ENCODE results near the gene ENDOU. TPM values are rescaled to one million over a fixed set of nuclear protein-coding genes. Genes with fewer than 3 reads are reported as not detected.

Gene ENDOU, protein sequence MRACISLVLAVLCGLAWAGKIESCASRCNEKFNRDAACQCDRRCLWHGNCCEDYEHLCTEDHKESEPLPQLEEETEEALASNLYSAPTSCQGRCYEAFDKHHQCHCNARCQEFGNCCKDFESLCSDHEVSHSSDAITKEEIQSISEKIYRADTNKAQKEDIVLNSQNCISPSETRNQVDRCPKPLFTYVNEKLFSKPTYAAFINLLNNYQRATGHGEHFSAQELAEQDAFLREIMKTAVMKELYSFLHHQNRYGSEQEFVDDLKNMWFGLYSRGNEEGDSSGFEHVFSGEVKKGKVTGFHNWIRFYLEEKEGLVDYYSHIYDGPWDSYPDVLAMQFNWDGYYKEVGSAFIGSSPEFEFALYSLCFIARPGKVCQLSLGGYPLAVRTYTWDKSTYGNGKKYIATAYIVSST
- total RNA-seq, result not detected

DNA sequence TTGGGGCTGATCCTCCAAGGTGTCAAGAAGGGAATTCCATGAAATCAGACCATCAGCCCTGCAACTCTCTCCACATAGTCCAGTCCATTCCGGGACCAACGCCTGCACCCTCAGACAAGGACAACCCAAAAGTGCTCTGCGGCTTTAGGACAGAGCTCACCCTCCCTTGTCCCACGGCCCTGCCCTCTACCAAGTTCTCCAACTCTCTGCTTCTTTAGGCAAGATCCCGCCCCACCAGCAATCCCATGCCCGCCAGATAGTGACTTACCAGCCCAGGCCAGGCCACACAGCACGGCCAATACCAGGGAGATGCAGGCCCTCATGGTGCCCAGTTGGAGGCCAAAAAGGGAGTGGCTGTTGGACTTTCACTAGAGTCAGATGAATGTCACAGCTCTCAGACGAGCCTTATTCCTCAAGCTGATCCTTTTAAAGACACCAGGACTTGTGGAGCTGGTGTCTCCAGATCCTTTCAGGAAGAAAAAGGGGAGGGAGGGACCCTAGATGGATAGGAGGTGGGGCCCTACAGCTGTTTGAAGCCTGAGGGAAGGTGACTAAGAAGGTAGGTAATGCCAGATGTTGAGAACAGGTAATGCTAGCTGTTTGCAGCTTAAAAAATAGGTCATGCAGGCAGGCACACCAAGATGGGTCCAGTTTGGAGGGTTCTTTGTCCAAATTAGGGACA, at the start of gene ENDOU:
ENDOU (minus strand) TSS at position 400 of the 682 bp plus-strand sequence; CDS start at position 323, 77 bp downstream.
- ChIA-PET POLR2A (interaction anchor here (0.6 kb wide), 1 partner anchor 19 kb away, joined by 4 read pairs; no protein-coding TSS in a partner anchor), CTCF (interaction anchor here (1.1 to 2.5 kb wide), 3 partner anchors 17 to 41 kb away, joined by 5 to 7 read pairs (median 7); no protein-coding TSS in a partner anchor)

DNA sequence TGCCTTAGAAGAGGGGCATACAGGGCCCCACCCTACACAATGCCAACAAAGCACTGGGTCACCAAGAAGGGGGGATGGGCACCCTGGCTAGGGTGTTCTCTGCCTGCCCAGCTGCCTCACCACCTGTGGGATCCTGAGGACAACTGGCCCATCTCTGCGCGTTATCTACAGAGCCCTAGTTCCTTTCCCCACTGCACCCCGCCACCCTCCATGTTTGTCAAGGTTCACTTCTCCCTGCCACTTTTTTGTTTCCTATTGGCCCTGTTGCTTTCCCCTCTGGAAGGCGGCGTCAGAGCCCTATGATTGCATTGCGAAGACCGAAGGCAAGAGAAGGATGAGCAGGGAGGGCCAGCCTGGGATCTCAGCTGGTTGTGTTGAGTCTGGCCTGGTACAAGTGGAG, 49.4 kb upstream of the ENDOU start:
- ChIA-PET CTCF (interaction anchor here (2.7 to 19.2 kb wide), 3 partner anchors 29 to 62 kb away, joined by 10 to 289 read pairs (median 136); no protein-coding TSS in a partner anchor), POLR2A (interaction anchor here (0.6 kb wide), 1 partner anchor 376 kb away, joined by 4 read pairs; no protein-coding TSS in a partner anchor)

DNA sequence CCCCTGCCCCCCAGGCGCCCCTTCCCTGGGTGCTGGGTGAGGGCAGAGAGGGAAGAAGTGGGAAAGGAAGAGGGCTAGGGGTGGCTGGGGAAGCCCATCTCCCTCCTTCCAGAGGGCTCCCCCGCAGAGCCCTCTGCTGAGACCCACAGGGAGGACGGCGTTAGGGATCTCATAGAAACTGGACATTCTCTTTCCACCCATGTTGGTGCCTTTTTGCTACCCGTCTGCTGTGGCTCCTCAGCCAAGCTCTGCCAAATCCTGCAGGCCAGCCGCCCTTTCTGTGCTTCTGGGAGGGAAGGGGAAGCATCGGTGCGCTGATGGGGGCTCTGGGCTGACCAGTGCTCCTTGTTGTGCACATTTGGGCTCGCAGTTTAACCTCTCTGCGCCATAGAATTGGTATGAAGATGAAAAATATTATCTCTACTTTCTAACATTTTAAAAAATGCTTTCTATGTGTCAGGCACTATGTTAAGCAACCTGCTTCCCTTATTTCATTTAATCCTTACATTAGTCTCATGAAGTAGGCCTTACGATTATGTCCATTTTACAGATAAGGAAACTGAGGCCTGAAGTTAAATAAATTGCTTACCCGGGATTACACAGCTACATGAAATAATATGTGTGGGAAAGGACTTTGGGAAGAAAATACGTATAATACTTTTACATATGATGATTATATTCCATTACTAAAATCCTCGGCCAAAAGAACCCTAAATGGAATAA, 48.7 kb upstream of the ENDOU start:
- POLR2A ChIA-PET, result interaction anchor here (0.6 kb wide), 1 partner anchor 375 kb away, joined by 4 read pairs; no protein-coding TSS in a partner anchor
- CTCF ChIA-PET, result interaction anchor here (1.3 to 19.2 kb wide), 6 partner anchors 16 to 63 kb away, joined by 4 to 289 read pairs (median 6); partner anchors contain the start of gene RAPGEF3

DNA sequence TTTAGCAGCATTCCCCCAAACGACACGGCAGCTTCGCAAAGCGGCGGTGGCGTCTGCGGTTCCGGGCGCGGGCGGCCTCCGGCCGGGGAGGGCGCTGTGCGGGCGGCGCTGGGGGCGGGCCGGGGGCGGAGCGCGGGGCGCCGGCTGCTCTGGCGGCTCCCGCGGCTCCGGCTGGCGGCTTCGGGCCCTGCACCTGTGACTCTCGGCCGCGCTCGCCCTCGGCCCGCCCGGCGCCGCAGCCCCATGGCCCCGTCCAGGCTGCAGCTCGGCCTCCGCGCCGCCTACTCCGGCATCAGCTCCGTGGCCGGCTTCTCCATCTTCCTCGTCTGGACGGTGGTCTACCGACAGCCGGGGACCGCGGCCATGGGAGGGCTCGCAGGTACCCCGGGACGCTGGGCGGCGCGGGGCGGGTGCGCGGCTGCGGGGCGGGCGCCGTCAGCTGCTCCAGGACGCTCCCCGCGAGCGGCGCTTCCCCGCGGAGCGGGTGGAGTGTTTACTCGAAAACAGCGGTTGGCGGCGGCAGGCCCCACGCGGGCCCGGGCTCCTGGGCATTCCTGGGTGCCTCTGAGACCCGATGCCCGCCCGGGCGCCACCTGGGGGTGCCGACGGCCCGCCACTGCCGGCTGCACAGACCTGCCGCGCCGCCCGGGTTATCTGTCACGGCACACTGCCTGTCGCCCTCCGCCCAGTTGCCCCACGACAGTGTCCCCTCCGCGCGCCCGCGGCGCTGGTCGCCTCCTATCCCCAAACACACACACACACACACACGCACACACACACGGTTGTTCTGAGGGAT, 48.0 kb upstream of the ENDOU start, which contains the start of gene SLC48A1:
SLC48A1 (plus strand) TSS at position 177 of the 796 bp plus-strand sequence; CDS start at position 244, 67 bp downstream.
- CTCF ChIA-PET, result interaction anchor here (1.1 to 19.2 kb wide), 7 partner anchors 15 to 63 kb away, joined by 3 to 289 read pairs (median 6); partner anchors contain the start of gene RAPGEF3
- POLR2A ChIA-PET, result interaction anchor here (0.6 kb wide), 2 partner anchors 52 to 59 kb away, joined by 3 to 4 read pairs; no protein-coding TSS in a partner anchor

DNA sequence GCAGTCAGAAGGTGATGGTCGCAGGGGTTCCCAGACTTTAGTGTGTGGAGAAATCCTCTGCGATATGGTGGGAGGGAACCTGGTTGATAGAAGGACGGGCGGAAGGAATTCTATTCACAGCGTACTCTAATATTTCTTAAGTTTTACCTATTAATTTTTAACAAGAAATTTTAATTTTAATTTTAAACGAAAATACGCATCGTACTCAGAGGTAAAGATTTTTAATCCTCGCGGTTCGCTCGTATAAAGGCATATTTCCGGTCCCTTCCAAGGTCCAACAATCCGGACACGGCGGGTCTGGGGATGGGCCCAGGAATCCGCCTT, 47.4 kb upstream of the ENDOU start:
- POLR2A ChIA-PET, result interaction anchor here (0.6 kb wide), 2 partner anchors 52 to 60 kb away, joined by 3 to 4 read pairs; no protein-coding TSS in a partner anchor
- CTCF ChIA-PET, result interaction anchor here (1.1 to 19.2 kb wide), 7 partner anchors 15 to 64 kb away, joined by 3 to 289 read pairs (median 6); partner anchors contain the start of gene RAPGEF3

DNA sequence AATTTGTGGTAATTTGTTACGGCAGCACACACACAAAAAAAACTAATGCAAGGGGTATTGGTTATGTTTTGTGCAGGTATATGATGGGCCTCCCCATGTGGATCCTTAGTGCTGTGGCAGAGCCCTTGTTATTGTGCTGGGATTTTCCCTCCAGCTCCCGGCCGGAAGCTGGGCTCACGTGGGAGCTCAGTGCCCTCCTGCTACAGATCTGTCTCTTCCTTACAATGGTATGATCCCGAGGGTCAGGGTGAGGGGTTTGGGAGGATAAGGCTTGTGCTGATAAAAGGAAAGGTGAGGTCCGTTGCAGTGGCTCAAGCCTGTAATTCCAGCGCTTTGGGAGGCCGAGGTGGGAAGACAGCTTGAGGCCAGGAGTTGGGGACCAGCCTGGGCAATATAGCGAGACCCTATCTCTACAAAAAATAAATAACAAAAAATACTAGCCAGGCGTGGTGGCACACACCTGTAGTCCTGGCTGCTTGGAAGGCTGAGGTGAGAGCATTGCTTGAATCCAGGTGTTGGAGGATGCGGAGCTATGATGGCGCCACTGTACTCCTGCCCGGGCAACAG, 46.9 kb upstream of the ENDOU start:
- CTCF ChIA-PET, result interaction anchor here (1.1 to 19.2 kb wide), 6 partner anchors 14 to 65 kb away, joined by 3 to 289 read pairs (median 6); partner anchors contain the start of gene RAPGEF3
- POLR2A ChIA-PET, result interaction anchor here (0.6 kb wide), 1 partner anchor 51 kb away, joined by 4 read pairs; no protein-coding TSS in a partner anchor

DNA sequence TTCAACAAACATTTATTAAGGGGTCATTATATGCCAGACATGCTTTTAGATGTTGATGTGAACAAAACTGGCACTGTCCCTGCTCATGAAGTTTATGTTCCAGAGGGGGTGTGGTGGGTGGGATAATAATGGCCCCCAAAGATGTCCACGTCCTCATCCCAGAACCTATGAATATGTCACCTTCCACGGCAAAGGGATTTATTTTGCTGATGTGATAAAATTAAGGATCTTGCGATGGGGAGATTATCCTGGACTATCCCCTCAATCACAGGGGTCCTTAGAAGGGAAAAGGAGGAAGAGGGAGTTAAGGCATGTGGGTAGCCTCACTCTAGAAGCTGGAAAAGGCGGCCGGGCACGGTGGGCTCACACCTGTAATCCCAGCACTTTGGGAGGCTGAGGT, 46.0 kb upstream of the ENDOU start:
- POLR2A ChIA-PET, result no interaction called here
- CTCF ChIA-PET, result interaction anchor here (0.6 to 19.2 kb wide), 4 partner anchors 11 to 56 kb away, joined by 3 to 289 read pairs (median 8); no protein-coding TSS in a partner anchor

DNA sequence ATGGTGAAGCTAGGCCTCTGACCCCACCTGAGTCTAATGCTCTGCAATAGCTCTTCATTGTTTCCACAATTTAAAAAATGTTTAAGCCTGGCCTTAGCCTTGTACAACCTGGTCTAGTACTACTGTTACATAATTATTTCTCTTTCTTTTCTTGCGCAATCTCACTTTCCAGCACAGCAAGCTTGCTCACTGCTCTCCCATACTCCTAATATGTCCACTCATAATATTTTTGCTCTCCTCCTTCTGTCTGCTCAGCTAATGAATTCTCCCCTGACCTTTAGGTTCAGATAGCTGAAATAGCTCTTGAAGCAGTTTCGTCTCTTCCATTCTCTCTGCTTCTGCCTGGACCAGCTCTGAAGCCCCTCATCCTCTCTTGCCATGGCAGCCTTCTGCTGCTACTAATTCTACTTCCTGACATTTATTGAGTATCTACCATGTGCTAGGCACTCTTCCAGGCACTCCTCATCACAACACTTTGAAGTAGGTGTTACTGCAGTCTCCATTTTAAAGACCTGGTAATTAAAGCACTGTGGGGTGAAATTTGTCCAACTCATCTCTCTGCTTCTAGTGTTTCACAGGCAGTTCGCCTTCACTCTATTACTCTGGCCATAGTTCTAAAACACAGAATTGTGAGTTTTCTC, 44.9 kb upstream of the ENDOU start:
- POLR2A ChIA-PET, result interaction anchor here (0.7 kb wide), 1 partner anchor 160 kb away, joined by 3 read pairs; no protein-coding TSS in a partner anchor
- CTCF ChIA-PET, result interaction anchor here (1.0 to 19.2 kb wide), 7 partner anchors 8 to 69 kb away, joined by 3 to 289 read pairs (median 13); partner anchors contain the start of gene RAPGEF3

DNA sequence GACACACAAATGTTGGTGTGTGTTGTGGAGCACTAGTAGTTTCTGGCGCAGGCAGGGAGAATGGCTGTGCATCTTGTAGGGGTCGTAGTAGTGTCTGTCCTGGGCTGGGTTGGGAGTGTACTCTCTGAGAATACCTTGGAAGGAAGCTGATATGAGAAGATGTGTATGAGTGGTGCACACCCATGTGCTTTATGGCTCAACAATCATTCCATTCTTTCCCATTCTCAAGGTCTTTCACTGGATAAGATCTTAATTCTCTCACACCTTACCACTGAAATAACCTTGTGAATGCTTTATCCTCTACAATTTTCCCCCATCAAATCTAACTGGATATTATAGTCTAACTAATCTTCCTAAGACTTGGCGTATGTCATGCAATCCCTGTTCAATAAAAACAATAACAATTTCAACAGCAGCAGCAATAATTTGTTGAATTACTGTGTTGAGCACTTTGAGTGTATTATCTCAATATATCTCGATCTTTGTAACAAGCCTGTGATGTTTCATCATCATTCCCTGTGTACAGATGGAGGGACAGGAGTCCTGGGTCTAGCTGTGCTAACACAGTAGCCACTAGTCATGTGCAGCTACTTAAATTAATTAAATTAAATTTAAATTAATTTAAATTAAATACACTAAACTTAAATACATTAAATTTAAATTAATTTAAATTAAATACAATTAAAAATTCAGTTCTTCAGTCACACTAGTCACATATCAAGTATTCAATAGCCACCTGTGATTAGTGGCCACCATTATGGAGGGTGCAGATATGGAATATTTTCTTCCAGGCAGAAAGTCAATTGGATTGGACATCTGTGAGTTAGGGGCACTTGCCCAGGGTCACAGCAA, 44.2 kb upstream of the ENDOU start:
- ChIA-PET POLR2A (interaction anchor here (0.7 kb wide), 1 partner anchor 159 kb away, joined by 3 read pairs; no protein-coding TSS in a partner anchor), CTCF (interaction anchor here (0.6 to 19.2 kb wide), 9 partner anchors 9 to 948 kb away, joined by 3 to 289 read pairs (median 4); partner anchors contain the start of gene RAPGEF3)

DNA sequence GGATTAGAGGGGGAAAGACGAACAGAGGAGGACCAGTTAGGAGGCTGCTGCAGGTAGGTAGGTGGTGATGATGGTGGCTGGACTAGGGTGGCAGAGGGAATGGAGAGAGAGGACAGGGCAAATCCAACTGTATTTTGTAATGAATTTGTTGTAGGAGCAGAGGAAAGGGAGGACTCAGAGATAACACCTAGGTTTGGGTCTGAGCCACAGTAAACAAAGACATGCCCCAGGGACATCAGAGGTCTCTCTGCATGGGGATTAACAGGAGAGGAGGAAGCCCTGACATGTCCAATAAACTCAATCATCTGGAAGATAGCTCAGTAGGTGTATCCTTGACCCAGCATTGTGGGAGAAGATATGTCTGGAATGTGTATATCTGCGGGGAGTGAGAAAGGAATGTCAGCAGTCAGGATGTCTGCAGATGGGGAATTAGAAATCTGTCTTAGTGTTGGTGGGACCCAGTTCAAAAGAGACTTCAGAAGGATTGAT, 43.1 kb upstream of the ENDOU start:
- CTCF ChIA-PET, result interaction anchor here (1.0 to 19.2 kb wide), 7 partner anchors 10 to 69 kb away, joined by 3 to 289 read pairs (median 13); partner anchors contain the start of gene RAPGEF3
- POLR2A ChIA-PET, result no interaction called here

DNA sequence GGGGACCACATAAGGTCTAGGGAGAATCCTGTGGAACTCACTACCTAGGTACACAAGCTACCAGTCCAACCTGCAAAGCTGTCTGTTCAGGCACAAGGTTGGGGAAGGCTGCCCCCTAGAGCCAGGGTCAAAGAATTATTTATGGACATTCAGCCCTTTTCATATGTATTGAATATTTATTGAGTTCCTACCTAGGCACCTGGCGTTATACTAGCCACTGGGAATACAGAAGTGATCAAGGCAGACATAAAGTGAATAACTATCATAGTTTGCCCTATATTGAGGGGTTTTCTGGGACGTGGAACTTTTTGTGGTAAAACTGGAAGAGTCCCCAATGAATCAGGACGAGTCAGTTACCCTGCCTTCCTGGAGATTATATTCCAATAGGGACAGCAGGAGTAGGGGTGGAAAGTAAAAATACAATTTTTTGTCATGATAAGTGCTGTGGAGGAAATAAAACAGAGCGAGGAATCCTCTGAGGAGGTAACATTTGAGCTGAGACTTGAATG, 42.0 kb upstream of the ENDOU start:
- ChIA-PET CTCF (interaction anchor here (0.5 to 19.2 kb wide), 17 partner anchors 10 to 1641 kb away, joined by 3 to 289 read pairs (median 4); partner anchors contain the start of genes ENDOU and RAPGEF3), POLR2A (no interaction called here)

DNA sequence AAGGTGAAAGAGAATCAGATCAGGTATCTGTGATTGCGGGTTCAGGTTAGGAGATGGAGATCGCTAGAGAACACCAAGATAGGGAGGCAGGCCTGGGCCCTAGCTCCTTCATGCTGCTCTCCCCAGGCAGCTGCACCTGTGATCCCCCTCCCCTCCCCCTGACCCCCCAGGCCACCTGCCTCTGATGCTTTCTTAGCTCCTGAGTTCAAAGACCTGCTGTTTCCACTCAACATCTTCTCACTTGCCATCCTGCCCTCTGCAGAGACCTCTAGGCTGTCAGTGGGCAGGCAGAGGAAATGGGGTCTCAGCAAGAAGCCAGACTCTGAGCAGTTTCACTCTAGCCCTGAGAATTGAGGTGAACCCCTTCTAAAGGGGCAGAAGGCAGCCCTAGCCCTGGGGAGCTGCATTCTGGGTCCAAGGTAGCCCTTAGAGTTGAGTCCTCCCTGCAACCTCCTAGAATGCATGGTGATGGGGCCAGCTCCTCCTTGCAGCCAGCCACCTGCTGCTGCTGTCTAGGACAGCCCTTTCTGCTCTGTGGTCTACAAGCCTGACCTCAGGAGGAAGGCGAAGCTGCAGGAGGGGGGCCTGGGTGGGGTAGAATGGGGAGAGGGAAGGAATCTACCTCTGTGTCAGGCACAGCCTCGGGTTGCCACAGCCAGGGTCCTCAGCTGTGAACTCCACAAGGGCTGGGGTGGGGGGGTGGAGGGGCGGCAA, 41.4 kb upstream of the ENDOU start:
- ChIA-PET POLR2A (no interaction called here), CTCF (interaction anchor here (0.6 to 19.2 kb wide), 17 partner anchors 9 to 1244 kb away, joined by 3 to 289 read pairs (median 4); partner anchors contain the start of genes ENDOU and RAPGEF3)

DNA sequence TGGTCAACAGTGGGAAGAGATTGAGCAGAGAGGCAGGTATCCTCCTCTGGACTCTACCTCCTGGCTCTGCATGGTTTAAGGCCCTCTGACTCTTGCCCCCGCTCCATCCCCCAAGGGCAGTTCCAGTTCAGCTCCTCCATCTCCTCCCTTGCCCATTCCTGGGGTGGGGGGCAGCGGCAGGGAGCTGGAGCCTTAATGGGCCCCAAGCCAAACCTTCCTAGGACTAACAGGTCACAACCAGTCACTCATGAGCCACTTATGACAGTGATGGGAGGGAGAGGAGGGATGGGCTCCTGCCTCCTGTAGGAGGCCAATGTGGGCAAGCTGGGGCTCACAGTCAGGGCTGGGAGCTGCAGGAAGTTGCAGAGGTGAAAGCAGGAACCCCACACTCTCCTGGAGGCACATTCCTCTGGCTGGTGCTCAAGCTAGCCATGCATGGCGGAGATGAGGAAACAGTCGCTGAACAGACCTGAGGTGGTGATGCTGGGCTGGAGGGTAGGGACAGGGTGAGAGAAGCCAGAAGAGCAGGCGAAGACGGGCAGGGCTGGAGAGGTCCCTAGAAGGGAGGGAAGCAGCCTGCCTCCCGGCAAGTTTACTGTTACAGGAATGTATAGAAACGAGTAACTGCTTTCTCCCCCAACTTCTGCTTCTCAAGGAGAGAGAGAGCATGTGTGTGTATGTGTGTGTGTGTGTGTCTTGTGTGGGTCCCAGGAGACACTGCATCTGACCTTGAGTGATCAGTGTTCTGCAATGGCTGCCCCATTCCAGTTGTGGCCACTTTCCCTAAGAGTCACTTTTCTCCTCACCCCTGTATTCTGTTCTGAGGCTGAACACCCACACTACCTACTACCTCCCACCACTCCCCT, 38.4 kb upstream of the ENDOU start:
- CTCF ChIA-PET, result interaction anchor here (1.3 to 14.0 kb wide), 2 partner anchors 21 to 47 kb away, joined by 4 to 147 read pairs; no protein-coding TSS in a partner anchor
- POLR2A ChIA-PET, result no interaction called here

Data from activated CD8-positive, alpha-beta memory T cell treated with anti-CD3 and anti-CD28 coated beads for 36 hours (primary cell).